Dedifferentiated amniotic fluid mesenchymal stem cell (primary cell): Measurements from ENCODE around the gene LRRTM3.

ENCODE experiments used
- DNase-seq: peaks from one replicate; pipeline ENCODE4 v3.0.0-alpha.2; 2016; ENCODE audit errors: extremely low spot score

LRRTM3 gene

DNA sequence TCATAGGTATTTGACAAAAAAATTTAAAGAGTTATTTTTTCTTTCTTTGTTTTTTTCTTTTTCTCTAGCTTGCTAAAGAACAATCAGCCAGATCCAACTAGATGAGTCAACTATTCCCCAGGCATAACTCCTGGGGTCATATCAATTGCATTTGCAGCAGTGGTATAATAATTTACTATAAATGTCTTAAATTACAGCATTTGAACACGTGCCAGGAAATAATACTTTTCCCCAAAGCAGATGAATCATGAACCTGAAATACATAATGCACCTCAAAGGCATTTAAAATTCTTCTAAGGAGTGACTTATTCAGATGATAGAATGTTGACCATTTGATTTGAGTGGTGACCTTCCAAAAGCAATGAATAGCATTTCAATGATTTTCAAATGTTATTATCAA lies 190.1 kb downstream of the LRRTM3 start:
- no peak for DNase-seq

DNA sequence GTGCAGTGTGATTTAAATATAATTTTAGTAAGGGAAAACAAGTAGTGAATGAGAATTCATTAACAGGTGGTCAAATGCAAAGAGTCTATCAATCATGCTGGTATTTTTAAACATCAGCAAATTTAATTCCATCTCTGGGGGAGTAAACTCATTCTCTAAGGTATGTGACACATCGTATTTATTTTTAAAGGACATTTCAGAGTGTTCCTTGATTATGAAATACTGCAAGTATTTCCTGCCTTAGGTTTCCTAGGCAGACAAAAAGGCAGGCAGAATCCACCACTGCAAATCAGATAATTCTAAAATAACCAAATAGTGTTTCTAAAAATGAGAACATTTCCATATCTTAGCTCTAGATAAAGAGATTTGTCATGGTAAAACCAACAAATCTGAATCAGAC lies 193.8 kb downstream of the LRRTM3 start:
- DNase-seq, result peak; percentile 26

DNA sequence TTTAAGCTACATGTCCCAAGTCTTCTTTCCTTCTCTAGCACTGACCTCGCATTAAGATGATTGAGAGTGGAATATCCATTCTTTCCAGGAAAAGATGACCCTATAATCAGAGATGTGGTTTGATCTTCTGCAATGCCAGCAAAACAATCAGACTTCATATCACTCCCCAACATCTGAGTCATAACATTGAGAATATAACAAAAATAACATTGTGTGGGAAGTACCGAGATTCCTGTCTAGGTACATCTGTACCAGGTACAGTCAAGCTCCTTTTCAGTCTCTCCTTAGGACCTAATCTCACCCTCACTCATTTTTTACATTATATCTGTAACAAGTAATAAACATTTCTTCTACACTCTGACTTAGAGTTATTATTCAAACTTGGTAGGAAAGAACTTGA lies 201.6 kb downstream of the LRRTM3 start:
- DNase-seq, result no peak

DNA sequence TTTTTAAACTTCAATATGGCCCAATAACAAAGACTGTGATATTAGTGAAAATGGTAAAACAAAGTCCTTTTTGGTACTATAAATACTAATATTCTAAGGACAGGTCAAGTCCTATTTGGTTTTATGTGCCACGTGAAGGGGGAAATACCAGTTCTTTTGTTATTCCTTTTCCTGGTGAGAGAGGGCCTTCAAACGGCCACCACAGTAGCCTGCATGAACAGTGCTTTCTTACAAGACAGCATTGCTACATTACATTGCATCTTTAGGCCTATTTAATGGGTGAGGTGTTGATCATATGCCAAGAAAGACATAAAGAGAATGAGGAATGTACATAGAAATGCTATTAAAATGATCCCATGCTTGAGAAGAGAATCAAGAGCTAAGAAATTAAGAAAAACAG lies 214.8 kb downstream of the LRRTM3 start:
- DNase-seq, result no peak

DNA sequence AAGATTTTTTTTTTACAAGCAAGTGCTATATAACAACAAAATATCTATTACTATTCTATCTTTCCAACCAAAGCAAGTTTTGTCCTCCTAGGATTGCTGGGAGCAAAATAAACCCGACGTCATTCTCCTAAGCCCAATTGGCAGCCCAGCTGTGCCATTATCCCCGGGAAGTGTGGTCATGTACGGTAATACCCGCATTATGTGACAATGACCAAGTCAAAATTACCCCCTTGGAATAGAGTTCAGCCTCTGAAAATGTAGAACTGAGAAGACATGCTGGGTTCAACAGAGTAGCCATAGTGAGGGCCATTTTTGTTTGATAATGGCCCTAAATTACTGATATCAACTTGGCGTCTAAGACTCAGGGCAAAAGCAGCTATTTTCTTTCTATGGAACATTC lies 215.5 kb downstream of the LRRTM3 start:
- DNase-seq, result no peak

DNA sequence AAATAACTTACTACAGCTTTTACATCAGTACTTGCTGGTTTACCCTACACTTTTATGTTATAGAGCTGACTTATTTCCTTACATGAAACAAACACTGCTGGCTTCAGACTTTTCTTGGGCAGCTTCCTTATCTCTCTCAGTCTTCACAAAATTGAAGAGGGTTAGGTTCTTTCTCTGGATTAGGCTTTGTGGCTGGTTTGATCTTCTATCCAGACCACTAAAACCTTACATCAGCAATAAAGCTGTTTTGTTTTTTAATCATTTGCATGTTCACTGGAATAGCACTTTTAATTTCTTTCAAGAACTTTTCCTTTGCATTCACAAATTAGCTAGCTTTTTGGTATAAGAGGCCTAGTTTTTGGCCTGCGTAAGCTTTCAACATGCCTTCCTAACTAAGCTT lies 218.7 kb downstream of the LRRTM3 start:
- no peak for DNase-seq
